Neural cell (in vitro differentiated cells): Measurements from ENCODE around the gene ADI1. TPM values are rescaled to one million over a fixed set of nuclear protein-coding genes. Genes with fewer than 3 reads are reported as not detected.

Source experiments
- H2AFZ ChIP-seq: fragments of 200-600, 300-800 bp; sonication (generic), shearing (Covaris generic); 2 replicates; pipeline ENCODE4 v1.6.0; 2014; ENCODE audit warnings: low read depth, mild to moderate bottlenecking, antibody characterized with exemption, low read length, moderate library complexity
- H3F3A ChIP-seq: fragments of 200-600 bp; shearing (Covaris generic); 2 replicates; pipeline ENCODE4 v1.6.1; 2016; ENCODE audit warnings: mild to moderate bottlenecking, moderate library complexity, mixed read lengths, antibody characterized with exemption, low read length; ENCODE audit not compliant: insufficient read depth, poor library complexity, severe bottlenecking
- H3K27ac ChIP-seq: fragments of 200-600, 300-800 bp; sonication (generic), shearing (Covaris generic); 2 replicates; pipeline ENCODE4 v1.5.1; 2014; ENCODE audit warnings: mild to moderate bottlenecking, low read length, moderate library complexity
- H3K27me3 ChIP-seq: fragments of 300-800, 200-600 bp; sonication (generic), shearing (Covaris generic); 2 replicates; pipeline ENCODE4 v1.6.0; 2014; ENCODE audit warnings: mild to moderate bottlenecking, low read depth, low read length, moderate library complexity; ENCODE audit not compliant: insufficient read depth
- H3K36me3 ChIP-seq: fragments of 300-800, 200-600 bp; sonication (generic), shearing (Covaris generic); 2 replicates; pipeline ENCODE4 v1.5.1; 2014; ENCODE audit warnings: mild to moderate bottlenecking, antibody characterized with exemption, low read length, moderate library complexity; ENCODE audit not compliant: insufficient read depth
- H3K4me2 ChIP-seq: fragments of 300-800, 200-600 bp; sonication (generic), shearing (Covaris generic); 2 replicates; pipeline ENCODE4 v1.6.0; 2014; ENCODE audit warnings: mild to moderate bottlenecking, low read length
- H3K4me3 ChIP-seq: fragments of 300-800, 200-600 bp; sonication (generic), shearing (Covaris generic); 2 replicates; pipeline ENCODE4 v1.5.1; 2014; ENCODE audit warnings: mild to moderate bottlenecking, low read length, moderate library complexity
- H3K79me2 ChIP-seq: fragments of 200-600 bp; shearing (Covaris generic); replicated peaks from 2 replicates; pipeline ENCODE4 v1.6.0; 2014; ENCODE audit warnings: mild to moderate bottlenecking, low read length, moderate library complexity; ENCODE audit not compliant: insufficient read depth
- H3K9ac ChIP-seq: fragments of 300-800, 200-600 bp; sonication (generic), shearing (Covaris generic); 2 replicates; pipeline ENCODE4 v1.6.1; 2016; ENCODE audit warnings: mild to moderate bottlenecking, low read length, mixed read lengths
- H3K9me2 ChIP-seq: fragments of 200-600 bp; shearing (Covaris generic); 2 replicates; pipeline ENCODE4 v1.6.1; 2016; ENCODE audit warnings: mild to moderate bottlenecking, low read length, mixed read lengths; ENCODE audit not compliant: insufficient read depth
- H3K9me3 ChIP-seq: fragments of 200-600, 300-800 bp; sonication (generic), shearing (Covaris generic); 2 replicates; pipeline ENCODE4 v1.6.1; 2016; ENCODE audit warnings: mild to moderate bottlenecking, mixed run types, low read length, moderate library complexity, mixed read lengths
- H4K20me1 ChIP-seq: fragments of 200-600 bp; shearing (Covaris generic); 2 replicates; pipeline ENCODE4 v1.6.1; 2016; ENCODE audit warnings: mild to moderate bottlenecking, mixed run types; ENCODE audit not compliant: insufficient read depth
- EP300 ChIP-seq: fragments of 450-650 bp; conservative IDR thresholded peaks from 2 replicates; pipeline ENCODE4 v1.6.1; 2014; ENCODE audit warnings: antibody characterized with exemption, mild to moderate bottlenecking, moderate library complexity; ENCODE audit not compliant: poor library complexity, severe bottlenecking
- EZH2 ChIP-seq: fragments of 200-600, 300-800 bp; shearing (Covaris generic), sonication (generic); IDR thresholded peaks from 2 replicates; pipeline ENCODE4 v1.6.1; 2014; ENCODE audit warnings: antibody characterized with exemption, low read length, borderline replicate concordance, mild to moderate bottlenecking; ENCODE audit not compliant: insufficient read depth, poor library complexity, severe bottlenecking
- MXI1 ChIP-seq: fragments of 450-650 bp; conservative IDR thresholded peaks from 2 replicates; pipeline ENCODE4 v1.6.1; 2014; ENCODE audit warnings: antibody characterized with exemption, mild to moderate bottlenecking; ENCODE audit not compliant: poor library complexity, severe bottlenecking
- POLR2AphosphoS5 ChIP-seq: IDR thresholded peaks from 2 replicates; pipeline ENCODE4 v1.6.1; 2012
- RAD21 ChIP-seq: fragments of 450-650 bp; conservative IDR thresholded peaks from 2 replicates; pipeline ENCODE4 v1.6.1; 2014; ENCODE audit warnings: antibody characterized with exemption, mild to moderate bottlenecking, moderate library complexity
- SMC3 ChIP-seq: fragments of 450-650 bp; conservative IDR thresholded peaks from 2 replicates; pipeline ENCODE4 v1.6.1; 2014; ENCODE audit warnings: antibody characterized with exemption, mild to moderate bottlenecking, moderate library complexity; ENCODE audit not compliant: poor library complexity
- TAF1 ChIP-seq: IDR thresholded peaks from 2 replicates; pipeline ENCODE4 v1.6.1; 2012; ENCODE audit warnings: low read depth
- polyA plus RNA-seq: library from polyadenylated mRNA; depleted of rRNA; stranded (reverse); fragments of >200 nt; gene quantifications from 2 replicates; pipeline ENCODE4 v1.2.3, GENCODE V29; 2014
- TF ChIP-seq, protein P1 (sequence below): IDR thresholded peaks from 2 replicates; pipeline ENCODE4 v1.6.1; 2012; ENCODE audit warnings: borderline replicate concordance
- TF ChIP-seq, protein P2 (sequence below): fragments of 450-650 bp; IDR thresholded peaks from 2 replicates; pipeline ENCODE4 v1.5.1; 2014; ENCODE audit warnings: antibody characterized with exemption, mild to moderate bottlenecking, moderate library complexity; ENCODE audit not compliant: poor library complexity, severe bottlenecking

Gene ADI1
- polyA plus RNA-seq, 1 donor from 2014 or later = 23.9 TPM

DNA sequence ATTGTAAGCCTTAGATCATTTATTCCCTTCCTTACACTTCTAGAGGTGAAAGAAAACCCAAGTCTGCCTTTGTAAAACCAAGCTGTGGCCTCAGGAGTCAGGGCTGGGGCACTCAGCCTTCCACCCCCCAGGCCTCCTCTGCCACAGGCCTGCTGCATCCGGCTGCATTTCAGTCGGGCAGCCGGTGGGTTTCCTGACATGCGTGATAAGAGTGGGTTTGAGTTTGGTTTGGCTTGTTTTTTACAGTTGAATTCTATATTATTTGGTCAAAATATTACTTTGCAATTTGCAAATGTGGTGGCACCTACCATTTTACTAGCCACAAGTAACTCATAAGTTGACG, 42.4 kb downstream of the ADI1 start:
- H4K20me1 ChIP-seq = no peaks in the 10 kb centered on the region
- no peaks in the 10 kb centered on the region for H3K9me2 ChIP-seq
- H3K9ac ChIP-seq = no peak overlapping the region
- no peaks in the 10 kb centered on the region for H3K36me3 ChIP-seq
- H3K4me2 ChIP-seq = no peak overlapping the region
- H2AFZ ChIP-seq = no peak overlapping the region
- H3K79me2 ChIP-seq = no peaks in the 10 kb centered on the region
- no peaks in the 10 kb centered on the region for H3F3A ChIP-seq
- H3K9me3 ChIP-seq = no peaks in the 10 kb centered on the region
- no peak overlapping the region for H3K27ac ChIP-seq
- H3K4me3 ChIP-seq = no peak overlapping the region
- TF ChIP-seq TAF1 (no peak), POLR2AphosphoS5 (no peak)
- H3K27me3 ChIP-seq = no peaks in the 10 kb centered on the region

DNA sequence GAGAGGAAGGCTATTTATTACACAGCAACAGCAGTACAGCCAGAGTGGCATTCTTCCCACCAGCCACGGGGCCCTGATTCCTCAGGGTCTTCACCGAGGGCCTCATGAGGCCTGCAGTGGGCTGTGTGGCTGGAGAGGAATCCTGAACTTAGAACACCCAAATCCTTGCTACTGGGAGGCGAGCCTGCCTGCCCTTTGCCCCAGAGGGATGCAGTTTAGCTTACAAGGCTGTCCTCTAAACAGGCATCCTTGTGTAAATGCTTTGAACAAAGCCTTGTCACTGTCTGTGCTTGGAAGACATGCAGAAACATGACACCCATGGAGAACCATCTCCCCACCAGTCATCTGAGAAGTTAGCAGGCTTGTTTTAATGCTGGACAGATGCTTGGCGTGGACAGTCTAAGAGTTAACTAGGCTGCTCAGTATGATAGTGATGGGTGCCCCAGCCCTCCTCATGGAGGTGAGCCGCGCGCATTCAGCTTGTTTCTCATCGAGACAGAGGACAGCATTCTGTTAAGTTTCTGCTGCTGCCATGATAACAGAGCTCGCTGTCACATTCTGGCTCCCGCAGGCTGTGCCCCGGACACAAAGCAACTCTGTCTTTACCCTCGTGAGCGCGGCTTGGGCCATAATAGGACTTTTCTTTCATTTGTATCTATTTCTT, 42.9 kb downstream of the ADI1 start:
- H2AFZ ChIP-seq = no peak overlapping the region
- no peaks in the 10 kb centered on the region for H3F3A ChIP-seq
- no peak overlapping the region for H3K4me3 ChIP-seq
- H4K20me1 ChIP-seq = no peaks in the 10 kb centered on the region
- TF ChIP-seq EZH2 (no peak), SMC3 (no peak), RAD21 (no peak), EP300 (no peak), MXI1 (no peak), TAF1 (no peak), POLR2AphosphoS5 (no peak)
- TF ChIP-seq, protein P1, sequence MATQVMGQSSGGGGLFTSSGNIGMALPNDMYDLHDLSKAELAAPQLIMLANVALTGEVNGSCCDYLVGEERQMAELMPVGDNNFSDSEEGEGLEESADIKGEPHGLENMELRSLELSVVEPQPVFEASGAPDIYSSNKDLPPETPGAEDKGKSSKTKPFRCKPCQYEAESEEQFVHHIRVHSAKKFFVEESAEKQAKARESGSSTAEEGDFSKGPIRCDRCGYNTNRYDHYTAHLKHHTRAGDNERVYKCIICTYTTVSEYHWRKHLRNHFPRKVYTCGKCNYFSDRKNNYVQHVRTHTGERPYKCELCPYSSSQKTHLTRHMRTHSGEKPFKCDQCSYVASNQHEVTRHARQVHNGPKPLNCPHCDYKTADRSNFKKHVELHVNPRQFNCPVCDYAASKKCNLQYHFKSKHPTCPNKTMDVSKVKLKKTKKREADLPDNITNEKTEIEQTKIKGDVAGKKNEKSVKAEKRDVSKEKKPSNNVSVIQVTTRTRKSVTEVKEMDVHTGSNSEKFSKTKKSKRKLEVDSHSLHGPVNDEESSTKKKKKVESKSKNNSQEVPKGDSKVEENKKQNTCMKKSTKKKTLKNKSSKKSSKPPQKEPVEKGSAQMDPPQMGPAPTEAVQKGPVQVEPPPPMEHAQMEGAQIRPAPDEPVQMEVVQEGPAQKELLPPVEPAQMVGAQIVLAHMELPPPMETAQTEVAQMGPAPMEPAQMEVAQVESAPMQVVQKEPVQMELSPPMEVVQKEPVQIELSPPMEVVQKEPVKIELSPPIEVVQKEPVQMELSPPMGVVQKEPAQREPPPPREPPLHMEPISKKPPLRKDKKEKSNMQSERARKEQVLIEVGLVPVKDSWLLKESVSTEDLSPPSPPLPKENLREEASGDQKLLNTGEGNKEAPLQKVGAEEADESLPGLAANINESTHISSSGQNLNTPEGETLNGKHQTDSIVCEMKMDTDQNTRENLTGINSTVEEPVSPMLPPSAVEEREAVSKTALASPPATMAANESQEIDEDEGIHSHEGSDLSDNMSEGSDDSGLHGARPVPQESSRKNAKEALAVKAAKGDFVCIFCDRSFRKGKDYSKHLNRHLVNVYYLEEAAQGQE = no peak
- TF ChIP-seq, protein P2, sequence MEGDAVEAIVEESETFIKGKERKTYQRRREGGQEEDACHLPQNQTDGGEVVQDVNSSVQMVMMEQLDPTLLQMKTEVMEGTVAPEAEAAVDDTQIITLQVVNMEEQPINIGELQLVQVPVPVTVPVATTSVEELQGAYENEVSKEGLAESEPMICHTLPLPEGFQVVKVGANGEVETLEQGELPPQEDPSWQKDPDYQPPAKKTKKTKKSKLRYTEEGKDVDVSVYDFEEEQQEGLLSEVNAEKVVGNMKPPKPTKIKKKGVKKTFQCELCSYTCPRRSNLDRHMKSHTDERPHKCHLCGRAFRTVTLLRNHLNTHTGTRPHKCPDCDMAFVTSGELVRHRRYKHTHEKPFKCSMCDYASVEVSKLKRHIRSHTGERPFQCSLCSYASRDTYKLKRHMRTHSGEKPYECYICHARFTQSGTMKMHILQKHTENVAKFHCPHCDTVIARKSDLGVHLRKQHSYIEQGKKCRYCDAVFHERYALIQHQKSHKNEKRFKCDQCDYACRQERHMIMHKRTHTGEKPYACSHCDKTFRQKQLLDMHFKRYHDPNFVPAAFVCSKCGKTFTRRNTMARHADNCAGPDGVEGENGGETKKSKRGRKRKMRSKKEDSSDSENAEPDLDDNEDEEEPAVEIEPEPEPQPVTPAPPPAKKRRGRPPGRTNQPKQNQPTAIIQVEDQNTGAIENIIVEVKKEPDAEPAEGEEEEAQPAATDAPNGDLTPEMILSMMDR = no peak
- no peak overlapping the region for H3K27ac ChIP-seq
- no peaks in the 10 kb centered on the region for H3K79me2 ChIP-seq
- H3K9me3 ChIP-seq = no peaks in the 10 kb centered on the region
- no peaks in the 10 kb centered on the region for H3K9me2 ChIP-seq
- H3K4me2 ChIP-seq = no peak overlapping the region
- no peak overlapping the region for H3K9ac ChIP-seq
- H3K27me3 ChIP-seq = no peaks in the 10 kb centered on the region
- H3K36me3 ChIP-seq = no peaks in the 10 kb centered on the region

DNA sequence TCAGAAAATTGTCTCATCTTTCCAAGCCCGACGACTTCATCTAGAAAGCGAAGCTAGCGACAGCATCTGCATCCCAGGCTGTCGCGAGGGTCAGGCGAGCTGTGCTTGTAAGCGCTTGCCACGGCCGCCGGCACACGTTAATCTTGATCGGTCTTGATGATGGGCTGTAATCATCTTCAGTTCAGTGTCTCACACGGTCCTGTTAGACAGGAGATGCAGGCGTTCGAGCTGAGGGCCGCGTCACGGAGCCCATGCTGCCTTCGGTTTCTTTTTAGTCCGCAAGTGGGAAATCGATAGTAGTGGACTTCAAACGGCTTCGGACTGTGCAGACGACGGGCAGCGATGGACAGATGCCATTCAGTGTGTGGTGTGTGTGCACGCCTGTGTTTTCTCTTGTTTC, 43.6 kb downstream of the ADI1 start:
- Histone ChIP-seq H3K4me3 (no peak overlapping the region), H3K9me3 (no peaks in the 10 kb centered on the region), H3K4me2 (no peak overlapping the region), H2AFZ (no peak overlapping the region), H3K9ac (no peak overlapping the region), H3K27ac (no peak overlapping the region), H3F3A (no peaks in the 10 kb centered on the region), H4K20me1 (no peaks in the 10 kb centered on the region), H3K79me2 (no peaks in the 10 kb centered on the region), H3K36me3 (no peaks in the 10 kb centered on the region), H3K9me2 (no peaks in the 10 kb centered on the region), H3K27me3 (no peaks in the 10 kb centered on the region)
- TF ChIP-seq POLR2AphosphoS5 = no peak
- no peak for TF ChIP-seq SMC3
- TF ChIP-seq, protein P2 = no peak
- no peak for TF ChIP-seq MXI1
- no peak for TF ChIP-seq RAD21
- TF ChIP-seq, protein P1 = no peak
- no peak for TF ChIP-seq EP300
- no peak for TF ChIP-seq EZH2
- TF ChIP-seq TAF1 = no peak
